ENCODE results near the gene SLC35E1. TPM values are rescaled to one million over a fixed set of nuclear protein-coding genes. Genes with fewer than 3 reads are reported as not detected.

Gene SLC35E1
- total and polyA plus RNA-seq, 2 of the 13 experiments (the other 11 are each of a cell fraction or from before 2014, with no cell fraction given), result 21.2 to 46.5 TPM

GRCh38 chr19:16594131-16594586, 21.9 kb upstream of the SLC35E1 start:
- FAIRE-seq (no peak), ATAC-seq (no peak), DNase-seq (ENCODE audit: low spot score) (no peak)
- ChIA-PET CTCF (ENCODE audit: low intra/inter-chr PET ratio, low total read pairs) (no interaction called here), POLR2A (no interaction called here)
- no TSS peak for BruUV-seq (replicated peaks)
- Histone ChIP-seq H3K27ac (ENCODE audit: extremely low read length, insufficient read depth, low read length) (no peak overlapping the region), H3K4me3 (replicated peaks in 1 of 3; ENCODE audit: insufficient read depth in 1 of 3, low read depth in 2 of 3, low read length in 3 of 3) (no peak overlapping the region), H3K4me1 (ENCODE audit: insufficient read depth, low read length) (peaks cover 22% of the 10 kb centered on the region), H3K9me3 (ENCODE audit: low read length) (no peaks in the 10 kb centered on the region), H2AFZ (ENCODE audit: low read length) (no peak overlapping the region), H3K9ac (ENCODE audit: insufficient read depth, low read depth, low read length) (no peak overlapping the region), H4K20me1 (ENCODE audit: insufficient read depth, low read length) (peaks cover 20% of the 10 kb centered on the region), H3K79me2 (ENCODE audit: insufficient read depth, low read length) (peaks cover 89% of the 10 kb centered on the region), H3K27me3 (ENCODE audit: control insufficient read depth in 1 of 2, insufficient read depth in 2 of 2, low read length in 2 of 2) (no peaks in the 10 kb centered on the region), H3K36me3 (replicated peaks in 1 of 2; ENCODE audit: control insufficient read depth in 1 of 2, insufficient read depth in 2 of 2, low read length in 2 of 2) (peaks cover 0 to 4% of the 10 kb centered on the region in 2 experiments; a peak in 1 of 5 replicates), H3K4me2 (ENCODE audit: low read depth, low read length) (no peak overlapping the region)
- in situ Hi-C loops (cut with HindIII; ENCODE audit: extremely low pct_ligation_motif_present, low pct_unique_long_range_greater_than_20kb), result no loop called here
- TF ChIP-seq ZBTB49 (CRISPR knock-in tag; IDR thresholded peaks at IDR 0.05; ENCODE audit: borderline replicate concordance), result no peak
- no peak for TF ChIP-seq MEF2D (CRISPR knock-in tag; IDR thresholded peaks at IDR 0.05)
- TF ChIP-seq WIZ (CRISPR knock-in tag; IDR thresholded peaks at IDR 0.05), result no peak
- no peak for TF ChIP-seq CBX2 (IDR thresholded peaks at IDR 0.05; ENCODE audit: low read depth, low read length)
- TF ChIP-seq CBX2 (CRISPR knock-in tag; IDR thresholded peaks at IDR 0.05; ENCODE audit: low read depth), result no peak
- TF ChIP-seq DMAP1 (CRISPR knock-in tag; IDR thresholded peaks at IDR 0.05), result no peak
- TF ChIP-seq ZNF652 (CRISPR knock-in tag; IDR thresholded peaks at IDR 0.05; ENCODE audit: borderline replicate concordance, low read depth), result no peak
- no peak for TF ChIP-seq ZNF34 (CRISPR knock-in tag; IDR thresholded peaks at IDR 0.05; ENCODE audit: borderline replicate concordance)
- no peak for TF ChIP-seq JDP2 (CRISPR knock-in tag; IDR thresholded peaks at IDR 0.05; ENCODE audit: borderline replicate concordance)
- TF ChIP-seq NR2F1 (CRISPR knock-in tag; IDR thresholded peaks at IDR 0.05), result no peak
- no peak for TF ChIP-seq DRAP1 (CRISPR knock-in tag; IDR thresholded peaks at IDR 0.05)
- no peak for TF ChIP-seq NR3C1 (CRISPR knock-in tag; IDR thresholded peaks at IDR 0.05)
- no peak for TF ChIP-seq CEBPG (CRISPR knock-in tag; IDR thresholded peaks at IDR 0.05)
- no peak for TF ChIP-seq GPN1 (CRISPR knock-in tag; IDR thresholded peaks at IDR 0.05; ENCODE audit: borderline replicate concordance)
- no peak for TF ChIP-seq DMTF1 (CRISPR knock-in tag; IDR thresholded peaks at IDR 0.05)
- 100% methylated on average over 2 of the region's 10 CpGs for WGBS (ENCODE audit: low lambda C conversion rate)
- intact Hi-C loops (cut with micrococcal nuclease; ENCODE audit: unreplicated experiment), result no loop called here

Data from HepG2 (cell line).